HS-27A (cell line): Measurements from ENCODE around the gene HOXB6.

Source experiments
- DNase-seq: peaks from one replicate; pipeline ENCODE4 v3.0.0-alpha.2; 2012; ENCODE audit warnings: low read depth, missing footprints

HOXB6 gene

GRCh38 chr17:48604770-48605329 lies at the start of gene HOXB6:
Gene HOXB6 (minus strand): TSS chr17:48604986. CDS start chr17:48598150, 6,836 bp downstream.
- no peak for DNase-seq

GRCh38 chr17:48649741-48650140 lies 45.0 kb upstream of the HOXB6 start:
- no peak for DNase-seq

- DNase-seq = no peak
These were observed 43.1 kb upstream of the HOXB6 start for GRCh38 chr17:48647963-48648245.

GRCh38 chr17:48647103-48647962 lies 42.5 kb upstream of the HOXB6 start:
- DNase-seq = no peak

DNA sequence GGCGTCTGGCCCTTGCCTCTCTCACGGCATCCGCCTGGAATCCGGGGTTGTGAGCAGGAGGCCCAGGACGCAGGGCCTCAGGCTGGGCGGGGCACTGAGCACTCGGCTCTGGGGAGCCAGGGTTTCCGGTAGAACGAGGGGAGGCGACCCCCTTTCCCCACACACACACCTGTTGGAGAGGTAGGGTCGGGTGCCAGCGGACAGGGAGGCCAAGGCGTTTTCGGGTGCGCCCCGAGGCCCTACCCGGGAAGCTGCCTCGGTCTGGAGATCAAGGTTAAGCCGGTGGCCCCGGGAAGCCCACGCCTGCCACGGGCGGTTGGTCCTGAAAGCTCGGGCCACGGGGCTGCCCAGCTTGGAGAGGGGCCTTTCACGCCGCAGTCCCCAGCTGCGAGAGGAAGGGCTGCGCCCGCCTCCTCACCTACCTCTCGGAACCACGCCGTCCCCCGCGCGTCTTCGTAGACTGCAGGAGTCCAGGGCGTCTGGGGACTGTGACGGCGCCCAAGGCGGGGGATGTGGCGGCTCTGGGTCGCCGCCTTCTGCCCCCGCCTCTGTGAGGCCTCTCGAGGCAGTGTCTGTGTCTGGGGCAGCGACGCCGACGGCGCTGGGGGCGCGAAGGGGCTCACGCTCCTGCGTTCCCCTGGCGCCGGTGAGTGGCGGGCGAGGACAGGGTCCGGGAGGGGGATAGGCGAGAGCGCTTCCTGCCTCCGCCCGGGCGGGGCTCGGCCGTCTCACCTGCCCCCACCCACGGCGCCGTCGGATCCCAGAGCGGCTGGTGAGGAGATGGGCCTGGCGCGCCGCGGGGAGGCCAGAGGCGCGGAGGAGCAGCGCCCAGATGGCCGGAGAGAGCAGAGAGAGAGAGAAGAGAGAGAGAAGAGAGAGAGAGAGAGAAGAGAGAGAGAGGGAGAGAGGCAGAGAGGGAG lies 41.7 kb upstream of the HOXB6 start:
- DNase-seq = no peak

DNA sequence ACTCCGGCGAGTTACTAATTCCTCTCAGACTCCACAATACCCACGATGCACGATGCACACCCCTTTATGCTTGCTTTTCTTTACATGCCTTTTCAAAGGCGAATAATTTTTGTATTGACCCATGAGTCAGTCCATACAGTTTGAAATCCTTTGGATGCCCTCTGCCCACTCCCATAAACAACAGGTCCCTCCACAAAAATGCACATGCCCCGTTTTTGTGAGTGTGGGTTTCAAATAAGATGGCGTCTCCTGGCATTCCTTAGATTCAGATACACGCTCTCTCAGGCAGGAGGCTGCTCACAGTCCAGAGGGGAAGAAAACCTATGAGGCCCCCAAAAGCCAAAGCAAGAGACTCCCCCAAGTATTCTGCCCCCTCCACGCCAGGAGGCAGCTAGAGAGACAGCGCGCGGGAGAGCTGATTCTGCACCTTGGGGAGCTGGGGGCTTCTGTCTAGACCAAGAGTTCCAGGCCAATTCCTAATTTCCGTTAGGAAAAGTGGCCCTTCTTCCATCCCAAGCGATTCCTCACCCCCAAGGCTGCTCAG lies 40.9 kb upstream of the HOXB6 start:
- no peak for DNase-seq

- DNase-seq = no peak
These were observed 40.2 kb upstream of the HOXB6 start for GRCh38 chr17:48644910-48645557.

DNA sequence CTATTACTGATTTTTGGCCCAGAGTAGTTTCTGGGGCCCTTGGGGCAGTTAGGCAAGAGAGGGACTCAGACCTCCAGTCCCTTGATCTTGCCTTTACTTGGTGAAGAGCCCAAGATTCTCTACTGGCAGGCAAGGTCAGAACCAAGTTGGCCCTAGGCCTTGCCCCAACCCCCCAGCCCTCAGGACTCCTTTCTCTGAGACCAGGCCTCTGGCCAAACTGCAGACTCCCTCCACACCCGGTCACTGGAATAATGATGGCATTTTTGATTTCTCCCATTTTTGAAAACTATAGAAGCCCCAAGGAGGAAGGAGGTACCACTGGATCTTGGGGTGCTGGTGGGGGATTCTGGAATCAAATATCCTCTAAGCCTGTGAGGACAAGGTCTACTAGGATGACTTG lies 39.4 kb upstream of the HOXB6 start:
- no peak for DNase-seq

GRCh38 chr17:48643697-48644012 lies 38.9 kb upstream of the HOXB6 start:
- no peak for DNase-seq

DNA sequence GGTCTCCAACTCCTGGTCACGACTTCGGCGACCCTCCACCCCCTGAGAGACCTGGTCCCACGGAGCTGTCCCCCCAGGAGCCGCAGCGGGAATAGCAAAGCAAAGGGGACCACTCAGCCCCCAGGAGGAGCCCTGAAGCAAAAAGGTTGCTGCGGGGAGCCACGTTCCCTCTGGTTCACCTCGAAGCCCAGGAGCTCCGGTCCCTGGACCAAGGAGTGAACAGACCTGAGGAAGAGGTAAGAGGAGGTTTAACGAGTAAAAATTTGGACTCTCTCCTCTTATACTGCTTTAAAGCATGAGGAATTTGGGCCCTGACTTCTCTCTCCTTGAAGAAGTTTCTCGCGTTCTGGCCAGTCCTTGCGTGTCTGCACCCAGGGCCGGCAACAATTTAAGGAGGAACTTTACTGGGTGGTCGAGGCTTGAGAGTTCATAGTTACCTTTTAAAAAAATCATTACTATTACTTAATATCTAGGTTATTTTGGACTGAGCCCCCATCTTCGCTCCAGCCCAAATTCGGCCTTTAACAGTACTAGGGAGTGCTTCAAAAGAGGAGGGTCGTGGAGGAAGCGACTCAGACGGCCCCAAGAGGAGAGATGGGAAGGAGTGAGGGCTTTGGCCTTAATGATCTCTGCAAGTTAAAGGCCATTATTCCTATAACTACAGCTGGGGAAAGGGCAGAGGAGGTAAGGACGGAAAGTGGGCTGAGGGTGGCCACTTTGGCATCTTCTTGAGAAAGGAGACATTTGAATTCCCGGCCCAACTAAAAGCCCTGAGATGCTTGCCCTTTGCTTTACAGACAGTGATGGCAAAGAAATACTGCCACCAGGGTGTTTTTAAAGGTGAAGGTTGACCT lies 38.3 kb upstream of the HOXB6 start:
- no peak for DNase-seq

GRCh38 chr17:48642059-48642842 lies 37.5 kb upstream of the HOXB6 start:
- no peak for DNase-seq

GRCh38 chr17:48641541-48642058 lies 36.8 kb upstream of the HOXB6 start:
- DNase-seq = no peak

DNA sequence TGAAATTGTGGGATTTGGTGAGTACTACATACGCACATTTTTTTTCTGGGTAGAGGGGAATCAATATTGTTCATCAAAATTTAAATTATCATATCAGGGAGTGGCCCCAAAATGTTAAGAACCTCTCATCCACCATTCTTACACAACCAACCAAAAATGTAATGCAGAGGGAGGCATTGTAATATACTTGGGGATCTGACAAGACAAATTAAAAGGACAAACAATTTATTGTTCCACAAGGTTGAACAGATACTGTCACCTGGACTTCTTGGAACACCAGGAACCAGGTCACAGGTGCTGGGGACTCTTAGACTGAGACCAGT lies 36.0 kb upstream of the HOXB6 start:
- DNase-seq = no peak

GRCh38 chr17:48639982-48640857 lies 35.4 kb upstream of the HOXB6 start:
- no peak for DNase-seq

DNA sequence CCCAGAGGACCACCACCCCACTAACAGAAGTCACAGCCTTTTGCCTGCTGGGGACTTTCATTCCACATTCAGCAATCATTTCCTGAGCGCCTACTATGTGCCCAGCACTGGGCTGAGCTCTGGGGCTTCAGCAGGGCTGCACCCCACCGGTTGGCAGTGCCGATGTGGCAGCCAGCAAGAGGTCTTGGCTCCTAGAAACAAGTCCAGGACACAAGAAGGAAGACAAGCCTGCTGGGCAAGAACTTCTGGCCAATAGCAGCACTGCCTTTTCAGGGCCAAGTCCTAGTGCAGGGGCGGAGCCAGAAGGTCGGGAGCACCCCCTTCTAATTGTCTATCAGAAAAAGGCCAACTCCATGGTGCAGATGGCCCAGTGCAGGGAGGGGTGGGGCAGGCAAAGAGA lies 34.4 kb upstream of the HOXB6 start:
- no peak for DNase-seq

- DNase-seq = no peak
These were observed 32.8 kb upstream of the HOXB6 start for GRCh38 chr17:48637323-48638260.

- no peak for DNase-seq
These were observed 31.6 kb upstream of the HOXB6 start for GRCh38 chr17:48636177-48637018.
